Measurements from ENCODE around the gene TMEM258.
A peak's percentile ranks its signal among the peaks of the same experiment; 100 is the strongest.

TMEM258 gene

DNA sequence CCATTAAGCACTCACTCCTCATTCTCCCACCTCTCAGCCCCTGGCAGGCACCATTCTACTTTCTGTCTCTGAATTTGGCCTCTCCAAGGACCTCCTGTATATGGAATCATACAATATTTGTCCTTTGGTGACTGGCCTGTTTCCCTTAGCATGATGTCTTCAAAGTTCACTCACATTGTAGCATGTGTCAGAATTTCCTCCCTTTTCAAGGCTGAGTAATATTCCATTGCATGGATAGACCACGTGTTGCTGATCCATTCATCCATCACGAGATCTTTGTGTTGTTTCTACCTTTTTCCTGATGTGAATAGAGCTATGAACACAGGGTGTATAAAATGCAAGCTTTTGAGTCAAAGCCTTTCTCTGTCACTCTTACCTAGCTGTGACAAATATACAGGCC, 47.3 kb upstream of the TMEM258 start:
- Histone ChIP-seq H3K27me3 (ENCODE audit: control insufficient read depth in 3 of 3, insufficient read depth in 3 of 3, low read depth in 1 of 3, low read length in 3 of 3) (no peaks in the 10 kb centered on the region), H3K9me3 (replicated peaks in 1 of 2; ENCODE audit: control insufficient read depth in 2 of 2, insufficient read depth in 1 of 2, low read depth in 1 of 2, low read length in 2 of 2) (no peaks in the 10 kb centered on the region), H2BK120ac (ENCODE audit: low read depth, low read length) (no peak overlapping the region), H3K27ac (replicated peaks; ENCODE audit: low read length) (no peak overlapping the region), H2BK5ac (ENCODE audit: low read length) (no peak overlapping the region), H3K23ac (ENCODE audit: low read depth, low read length, poor library complexity) (no peak overlapping the region), H3K4me2 (ENCODE audit: insufficient read depth, low read length, poor library complexity, severe bottlenecking) (no peak overlapping the region), H3K4me1 (ENCODE audit: control insufficient read depth in 2 of 2, insufficient read depth in 1 of 2, low read depth in 1 of 2, low read length in 2 of 2) (peaks cover 2 to 5% of the 10 kb centered on the region in 2 donors), H3K9ac (ENCODE audit: low read depth, low read length, poor library complexity) (no peak overlapping the region), H4K91ac (ENCODE audit: low read depth, low read length, poor library complexity) (no peak overlapping the region), H3K18ac (ENCODE audit: low read length) (no peak overlapping the region), H3K4me3 (ENCODE audit: low read length in 2 of 2) (no peak overlapping the region), H2BK12ac (ENCODE audit: low read length) (no peak overlapping the region), H3K36me3 (replicated peaks in 1 of 2; ENCODE audit: control insufficient read depth in 2 of 2, insufficient read depth in 2 of 2, low read length in 2 of 2) (peaks cover 58 to 99% of the 10 kb centered on the region in 2 donors), H2AFZ (ENCODE audit: low read length) (no peak overlapping the region), H2BK15ac (ENCODE audit: low read length) (no peak overlapping the region), H2AK5ac (ENCODE audit: low read depth, low read length) (no peak overlapping the region), H3K4ac (ENCODE audit: low read length) (no peak overlapping the region), H3K79me1 (ENCODE audit: low read depth, low read length) (peaks cover 32% of the 10 kb centered on the region), H4K8ac (ENCODE audit: low read depth, low read length) (no peak overlapping the region), H3K14ac (ENCODE audit: low read length) (no peak overlapping the region)
- WGBS, 2 donors (ENCODE audit: extremely low coverage in 2 of 2, insufficient read length in 2 of 2, insufficient replicate concordance in 1 of 2) = no CpG with 5 or more reads among the region's 2 CpGs
- no peak for DNase-seq (ENCODE audit: low spot score)

DNA sequence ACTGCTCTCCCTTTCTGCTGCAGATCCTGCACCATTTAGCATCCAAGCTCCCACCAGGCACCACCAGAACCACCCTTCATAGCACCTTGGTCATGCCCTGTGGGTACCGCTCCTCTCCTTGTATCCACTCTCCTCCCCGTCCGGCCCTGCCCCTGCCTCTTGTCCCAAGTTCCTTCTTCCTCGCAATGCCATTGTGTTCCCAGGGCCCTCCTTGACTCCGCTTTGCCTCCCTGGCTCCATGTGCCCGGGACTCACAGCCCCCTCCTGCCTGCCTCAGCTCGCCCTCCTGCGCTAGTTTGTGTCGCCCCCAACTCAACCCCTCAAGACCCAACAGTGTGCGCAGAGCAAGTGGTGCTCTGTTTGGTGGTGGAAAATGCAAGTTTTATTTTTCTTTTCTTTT, 46.5 kb upstream of the TMEM258 start:
- Histone ChIP-seq H3K18ac (ENCODE audit: low read length) (no peak overlapping the region), H2AFZ (ENCODE audit: low read length) (no peak overlapping the region), H3K27me3 (ENCODE audit: control insufficient read depth in 3 of 3, insufficient read depth in 3 of 3, low read depth in 1 of 3, low read length in 3 of 3) (no peaks in the 10 kb centered on the region), H3K4me2 (ENCODE audit: insufficient read depth, low read length, poor library complexity, severe bottlenecking) (no peak overlapping the region), H3K4me1 (ENCODE audit: control insufficient read depth in 2 of 2, insufficient read depth in 1 of 2, low read depth in 1 of 2, low read length in 2 of 2) (peaks cover 10 to 11% of the 10 kb centered on the region in 2 donors), H3K14ac (ENCODE audit: low read length) (no peak overlapping the region), H4K91ac (ENCODE audit: low read depth, low read length, poor library complexity) (no peak overlapping the region), H2BK120ac (ENCODE audit: low read depth, low read length) (no peak overlapping the region), H2AK5ac (ENCODE audit: low read depth, low read length) (no peak overlapping the region), H3K9me3 (replicated peaks in 1 of 2; ENCODE audit: control insufficient read depth in 2 of 2, insufficient read depth in 1 of 2, low read depth in 1 of 2, low read length in 2 of 2) (no peaks in the 10 kb centered on the region), H3K23ac (ENCODE audit: low read depth, low read length, poor library complexity) (peak overlapping the region; percentile 43), H3K4ac (ENCODE audit: low read length) (no peak overlapping the region), H3K9ac (ENCODE audit: low read depth, low read length, poor library complexity) (no peak overlapping the region), H2BK5ac (ENCODE audit: low read length) (no peak overlapping the region), H3K27ac (replicated peaks; ENCODE audit: low read length) (no peak overlapping the region), H4K8ac (ENCODE audit: low read depth, low read length) (no peak overlapping the region), H3K79me1 (ENCODE audit: low read depth, low read length) (peaks cover 32% of the 10 kb centered on the region), H3K36me3 (replicated peaks in 1 of 2; ENCODE audit: control insufficient read depth in 2 of 2, insufficient read depth in 2 of 2, low read length in 2 of 2) (peaks cover 64 to 99% of the 10 kb centered on the region in 2 donors), H2BK12ac (ENCODE audit: low read length) (no peak overlapping the region), H2BK15ac (ENCODE audit: low read length) (no peak overlapping the region), H3K4me3 (ENCODE audit: low read length in 2 of 2) (no peak overlapping the region)
- WGBS, 2 donors (ENCODE audit: extremely low coverage in 2 of 2, insufficient read length in 2 of 2, insufficient replicate concordance in 1 of 2) = no CpG with 5 or more reads among the region's 10 CpGs
- no peak for DNase-seq (ENCODE audit: low spot score)

DNA sequence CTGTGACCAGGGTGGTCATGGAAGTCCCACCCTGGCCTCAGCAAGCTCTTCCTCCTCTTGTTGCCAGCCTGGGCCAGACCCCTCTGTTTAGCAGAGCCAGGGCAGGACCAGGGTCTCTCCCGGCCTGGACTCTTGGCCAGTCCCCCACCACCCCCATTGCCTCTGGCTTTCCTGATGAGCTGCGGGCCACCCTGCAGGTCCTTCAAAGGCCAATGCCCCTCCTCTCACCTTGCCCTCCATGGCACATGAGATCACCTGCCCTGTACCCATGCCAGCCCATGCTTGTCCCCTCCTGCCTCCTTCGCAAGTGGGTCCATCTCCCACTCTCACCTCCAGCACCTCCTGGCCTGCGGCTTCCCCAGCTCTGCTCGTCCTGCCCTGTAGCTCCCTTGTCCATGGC, 46.1 kb upstream of the TMEM258 start:
- Histone ChIP-seq H2BK120ac (ENCODE audit: low read depth, low read length) (no peak overlapping the region), H2BK5ac (ENCODE audit: low read length) (no peak overlapping the region), H2BK12ac (ENCODE audit: low read length) (no peak overlapping the region), H3K79me1 (ENCODE audit: low read depth, low read length) (peaks cover 36% of the 10 kb centered on the region), H3K36me3 (replicated peaks in 1 of 2; ENCODE audit: control insufficient read depth in 2 of 2, insufficient read depth in 2 of 2, low read length in 2 of 2) (peaks cover 68 to 99% of the 10 kb centered on the region in 2 donors), H3K27me3 (ENCODE audit: control insufficient read depth in 3 of 3, insufficient read depth in 3 of 3, low read depth in 1 of 3, low read length in 3 of 3) (no peaks in the 10 kb centered on the region), H3K14ac (ENCODE audit: low read length) (no peak overlapping the region), H3K9ac (ENCODE audit: low read depth, low read length, poor library complexity) (no peak overlapping the region), H3K27ac (replicated peaks; ENCODE audit: low read length) (no peak overlapping the region), H3K4me1 (ENCODE audit: control insufficient read depth in 2 of 2, insufficient read depth in 1 of 2, low read depth in 1 of 2, low read length in 2 of 2) (peaks cover 14% of the 10 kb centered on the region in 2 donors), H3K4ac (ENCODE audit: low read length) (no peak overlapping the region), H4K8ac (ENCODE audit: low read depth, low read length) (no peak overlapping the region), H2AK5ac (ENCODE audit: low read depth, low read length) (no peak overlapping the region), H3K9me3 (replicated peaks in 1 of 2; ENCODE audit: control insufficient read depth in 2 of 2, insufficient read depth in 1 of 2, low read depth in 1 of 2, low read length in 2 of 2) (no peaks in the 10 kb centered on the region), H2BK15ac (ENCODE audit: low read length) (no peak overlapping the region), H3K4me3 (ENCODE audit: low read length in 2 of 2) (no peak overlapping the region), H3K4me2 (ENCODE audit: insufficient read depth, low read length, poor library complexity, severe bottlenecking) (no peak overlapping the region), H2AFZ (ENCODE audit: low read length) (no peak overlapping the region), H3K18ac (ENCODE audit: low read length) (no peak overlapping the region), H3K23ac (ENCODE audit: low read depth, low read length, poor library complexity) (peak overlapping the region; percentile 43), H4K91ac (ENCODE audit: low read depth, low read length, poor library complexity) (no peak overlapping the region)
- no CpG with 5 or more reads among the region's 5 CpGs for WGBS, 2 donors (ENCODE audit: extremely low coverage in 2 of 2, insufficient read length in 2 of 2, insufficient replicate concordance in 1 of 2)
- no peak for DNase-seq (ENCODE audit: low spot score)

DNA sequence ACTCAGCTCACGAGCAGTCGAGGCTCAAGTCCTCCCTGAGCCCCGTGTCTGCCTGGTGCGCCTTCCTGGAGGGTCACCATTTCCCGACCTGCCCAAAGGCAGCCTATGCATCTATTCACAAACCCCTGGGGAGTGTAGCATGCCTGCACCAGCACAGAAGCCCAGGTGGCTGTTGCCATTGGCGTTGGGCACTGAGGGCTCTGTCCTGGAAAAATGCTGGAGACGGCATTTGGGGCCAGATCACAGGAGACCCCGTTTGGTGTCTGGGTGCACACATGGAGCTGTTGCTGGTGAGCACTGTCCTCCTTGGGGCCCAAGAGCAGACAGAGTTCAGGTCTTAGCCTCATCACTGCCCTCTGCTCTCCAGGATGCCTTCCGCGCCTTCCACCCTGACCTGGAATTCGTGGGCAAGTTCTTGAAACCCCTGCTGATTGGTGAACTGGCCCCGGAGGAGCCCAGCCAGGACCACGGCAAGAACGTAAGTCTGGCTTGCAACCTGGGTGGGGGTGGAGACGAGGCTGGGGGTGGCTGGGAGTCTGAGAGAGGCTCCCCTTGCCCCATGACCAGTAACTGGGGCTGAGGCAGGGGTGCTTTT, 45.1 kb upstream of the TMEM258 start:
- Histone ChIP-seq H3K9me3 (replicated peaks in 1 of 2; ENCODE audit: control insufficient read depth in 2 of 2, insufficient read depth in 1 of 2, low read depth in 1 of 2, low read length in 2 of 2) (no peaks in the 10 kb centered on the region), H3K4me1 (ENCODE audit: control insufficient read depth in 2 of 2, insufficient read depth in 1 of 2, low read depth in 1 of 2, low read length in 2 of 2) (peaks cover 21 to 23% of the 10 kb centered on the region in 2 donors), H4K91ac (ENCODE audit: low read depth, low read length, poor library complexity) (no peak overlapping the region), H2AFZ (ENCODE audit: low read length) (no peak overlapping the region), H2BK15ac (ENCODE audit: low read length) (no peak overlapping the region), H3K4me3 (ENCODE audit: low read length in 2 of 2) (no peak overlapping the region), H3K4ac (ENCODE audit: low read length) (no peak overlapping the region), H2BK120ac (ENCODE audit: low read depth, low read length) (no peak overlapping the region), H3K36me3 (replicated peaks in 1 of 2; ENCODE audit: control insufficient read depth in 2 of 2, insufficient read depth in 2 of 2, low read length in 2 of 2) (peaks cover 68 to 99% of the 10 kb centered on the region in 2 donors), H4K8ac (ENCODE audit: low read depth, low read length) (no peak overlapping the region), H3K27me3 (ENCODE audit: control insufficient read depth in 3 of 3, insufficient read depth in 3 of 3, low read depth in 1 of 3, low read length in 3 of 3) (no peaks in the 10 kb centered on the region), H3K23ac (ENCODE audit: low read depth, low read length, poor library complexity) (peak overlapping the region; percentile 50), H2BK12ac (ENCODE audit: low read length) (no peak overlapping the region), H3K79me1 (ENCODE audit: low read depth, low read length) (peaks cover 40% of the 10 kb centered on the region), H3K27ac (replicated peaks; ENCODE audit: low read length) (no peak overlapping the region), H3K18ac (ENCODE audit: low read length) (no peak overlapping the region), H3K9ac (ENCODE audit: low read depth, low read length, poor library complexity) (no peak overlapping the region), H3K14ac (ENCODE audit: low read length) (no peak overlapping the region), H2BK5ac (ENCODE audit: low read length) (no peak overlapping the region), H2AK5ac (ENCODE audit: low read depth, low read length) (no peak overlapping the region), H3K4me2 (ENCODE audit: insufficient read depth, low read length, poor library complexity, severe bottlenecking) (no peak overlapping the region)
- whole genome bisulfite sequencing, 2 donors (ENCODE audit: extremely low coverage in 2 of 2, insufficient read length in 2 of 2, insufficient replicate concordance in 1 of 2) = no CpG with 5 or more reads among the region's 15 CpGs
- DNase-seq (ENCODE audit: low spot score) = no peak

Data from neuronal stem cell (in vitro differentiated cells).